ENCODE data around the gene PDLIM1. TPM values are rescaled to one million over a fixed set of nuclear protein-coding genes. Genes with fewer than 3 reads are reported as not detected.
"Not testable (repeated sequence)": the region's sequence is repeated elsewhere in the genome, so short reads cannot be mapped to it uniquely, and the experiment has no call there.

The PDLIM1 gene
- total RNA-seq, 1 donor from 2014 or later = 28.7 TPM

DNA sequence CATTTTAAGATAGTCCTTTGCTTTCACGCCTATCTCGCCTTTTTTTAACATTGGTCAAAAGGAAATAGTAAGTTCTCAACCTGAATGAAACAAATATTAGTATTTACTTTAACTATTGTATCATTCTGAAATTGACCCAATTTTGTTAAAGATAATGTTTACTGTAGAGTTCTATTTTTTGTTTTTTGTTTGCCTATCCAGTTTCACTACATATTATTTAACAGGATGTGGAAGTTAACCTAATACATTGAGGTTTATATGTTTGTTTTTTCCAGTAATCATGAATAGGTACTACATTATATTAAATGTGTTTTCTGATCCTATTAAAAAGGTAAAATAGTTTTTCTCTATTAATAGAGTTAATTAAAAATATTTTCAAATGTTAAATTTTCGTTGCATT, 70.3 kb downstream of the PDLIM1 start:
- intact Hi-C loops (cut with micrococcal nuclease) = no loop called here

DNA sequence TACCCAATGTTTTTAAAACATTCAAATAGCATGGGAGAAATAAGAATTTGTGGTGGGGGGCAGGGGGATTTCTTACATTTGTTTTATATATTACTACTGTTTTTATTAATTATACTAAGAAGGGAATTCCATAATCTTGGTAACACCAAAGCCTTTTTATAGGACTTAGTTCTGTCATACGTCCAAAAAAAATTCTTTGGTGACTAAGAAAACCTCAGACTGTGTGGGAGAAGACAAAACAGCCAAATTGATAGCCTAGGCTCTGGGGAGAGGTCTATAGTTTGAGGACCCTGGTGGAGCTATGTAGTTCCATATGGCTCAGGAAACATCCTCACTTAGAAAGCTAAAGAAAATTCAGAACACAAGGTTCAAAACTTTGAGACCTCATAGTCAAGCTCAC, 73.3 kb downstream of the PDLIM1 start:
- intact Hi-C loops (cut with micrococcal nuclease) = no loop called here

DNA sequence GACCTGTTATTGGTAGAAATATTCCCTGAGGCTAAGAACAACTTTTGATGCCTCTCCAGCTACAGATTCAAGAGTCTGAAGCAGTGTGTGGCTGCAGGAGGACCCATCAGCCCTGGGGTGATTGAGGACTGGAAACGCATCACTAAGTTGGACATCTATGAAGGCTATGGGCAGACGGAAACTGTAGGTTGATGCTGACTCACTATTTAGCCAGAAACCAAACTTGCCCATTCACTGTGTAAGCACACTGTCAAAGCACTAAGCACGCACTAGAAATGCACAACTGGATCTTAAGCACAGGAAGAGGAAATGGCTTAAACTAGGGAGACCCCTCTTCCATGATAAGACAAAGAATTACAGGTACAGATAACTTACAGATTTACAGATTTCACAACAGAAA, 76.0 kb downstream of the PDLIM1 start:
- intact Hi-C loops (cut with micrococcal nuclease) = no loop called here

DNA sequence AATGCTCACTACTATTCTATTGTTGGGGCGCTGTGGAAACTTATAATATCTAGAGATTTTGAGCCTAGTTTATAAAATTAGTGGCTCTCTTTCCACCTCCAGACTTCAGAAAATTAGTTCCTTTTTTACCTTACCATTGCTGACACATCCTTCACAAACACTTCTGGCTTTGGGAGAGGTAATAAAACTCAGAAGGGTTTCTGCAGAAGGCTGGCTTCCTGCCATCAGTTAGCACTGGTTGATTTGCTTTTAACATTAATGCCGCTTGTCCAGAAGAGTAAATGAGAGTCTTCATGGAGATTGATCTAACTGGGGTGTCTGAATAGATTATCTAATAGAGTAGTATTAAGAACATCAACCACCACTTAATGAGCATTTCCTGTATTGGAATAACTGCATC, 76.4 kb downstream of the PDLIM1 start:
- intact Hi-C loops (cut with micrococcal nuclease) = no loop called here

DNA sequence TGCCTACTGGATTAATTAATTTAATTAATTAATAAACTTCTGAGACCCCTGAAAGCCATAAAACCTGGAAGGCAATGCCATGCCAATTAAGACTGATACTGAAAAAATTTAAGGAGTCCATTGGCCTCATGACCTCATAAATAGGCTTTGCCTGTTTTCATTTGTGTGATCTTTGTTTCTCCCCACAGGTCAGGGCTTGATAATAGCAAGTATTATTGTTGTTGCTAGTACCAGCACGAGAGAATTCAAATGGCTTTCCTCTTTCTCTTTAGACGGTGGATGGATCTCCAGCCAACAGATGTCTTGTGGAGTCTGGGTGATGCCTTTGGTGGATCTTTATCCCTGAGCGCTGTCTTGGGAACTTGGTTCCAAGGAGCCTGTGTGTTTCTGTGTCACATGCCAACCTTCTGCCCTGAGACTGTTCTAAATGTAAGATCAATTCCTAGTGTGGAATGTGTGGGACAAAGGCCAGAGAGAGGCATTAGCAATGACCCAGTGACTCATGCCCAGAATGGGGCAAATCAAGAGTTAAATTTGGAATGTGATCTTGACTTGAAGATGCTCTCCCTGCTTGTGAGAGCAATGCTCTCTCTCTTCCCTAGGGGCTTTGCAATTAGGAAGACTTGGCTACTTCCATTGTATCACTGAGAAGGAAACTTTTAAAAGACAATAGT, 79.1 kb downstream of the PDLIM1 start:
- intact Hi-C loops (cut with micrococcal nuclease) = no loop called here

DNA sequence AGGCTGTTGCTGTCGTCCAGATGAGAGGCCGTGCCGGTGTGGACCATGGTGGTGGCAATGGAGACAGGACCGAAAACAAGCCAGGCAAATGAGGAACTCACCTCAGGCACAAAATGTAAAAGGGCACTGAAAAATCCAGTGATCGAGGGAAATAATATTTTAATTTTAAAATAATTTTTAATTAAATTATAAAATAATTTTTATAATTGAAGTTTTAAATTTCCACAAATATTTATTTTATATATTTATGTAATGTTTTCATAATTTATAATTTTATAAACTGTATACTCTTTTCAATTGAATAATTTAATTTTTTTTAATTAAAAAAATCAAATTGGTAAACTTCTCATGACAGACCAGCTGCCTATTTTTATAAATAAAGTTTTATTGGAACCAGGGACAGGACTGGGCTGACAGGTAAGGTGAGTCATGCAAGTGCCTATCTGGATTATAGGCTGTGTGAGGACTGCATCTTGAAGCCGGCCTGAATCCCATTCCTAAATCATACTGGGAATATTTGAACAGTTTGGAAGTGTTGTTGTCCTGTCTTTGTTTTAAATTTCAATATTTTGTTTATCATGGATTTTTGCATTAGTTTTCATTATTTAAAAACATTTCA, 81.2 kb downstream of the PDLIM1 start:
- intact Hi-C loops (cut with micrococcal nuclease) = no loop called here

DNA sequence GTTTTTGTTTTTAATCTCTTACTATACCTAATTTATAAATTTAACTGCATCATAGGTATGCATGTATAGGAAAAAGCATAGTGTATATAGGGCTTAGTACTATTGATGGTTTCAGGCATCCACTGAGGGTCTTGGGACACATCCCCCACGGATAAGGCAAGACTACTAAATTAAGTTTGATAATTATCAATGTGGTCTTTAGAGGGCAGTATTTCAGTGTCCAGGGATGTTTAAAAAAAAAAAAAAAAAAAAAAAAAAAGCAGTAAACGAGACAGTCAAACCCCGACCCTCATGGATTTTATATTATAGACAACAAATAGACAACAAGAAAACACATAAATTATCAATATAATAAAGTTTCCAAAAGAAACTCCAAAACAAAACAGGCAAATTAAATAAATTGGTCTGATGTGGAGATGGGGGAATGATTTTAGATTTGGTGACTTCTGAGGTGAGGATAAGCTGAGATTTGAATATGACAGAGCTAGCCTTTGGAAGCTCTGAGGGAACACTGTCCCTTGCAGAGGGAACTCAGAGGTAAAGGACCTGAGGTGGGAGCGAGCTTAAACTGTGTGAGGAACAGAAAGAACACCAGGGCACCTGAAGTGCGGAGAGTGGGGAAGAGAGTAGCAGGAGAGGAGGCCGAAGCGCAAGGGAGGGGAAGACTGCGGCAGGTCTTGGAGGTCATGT, 82.0 kb downstream of the PDLIM1 start:
- intact Hi-C loops (cut with micrococcal nuclease) = no loop called here

DNA sequence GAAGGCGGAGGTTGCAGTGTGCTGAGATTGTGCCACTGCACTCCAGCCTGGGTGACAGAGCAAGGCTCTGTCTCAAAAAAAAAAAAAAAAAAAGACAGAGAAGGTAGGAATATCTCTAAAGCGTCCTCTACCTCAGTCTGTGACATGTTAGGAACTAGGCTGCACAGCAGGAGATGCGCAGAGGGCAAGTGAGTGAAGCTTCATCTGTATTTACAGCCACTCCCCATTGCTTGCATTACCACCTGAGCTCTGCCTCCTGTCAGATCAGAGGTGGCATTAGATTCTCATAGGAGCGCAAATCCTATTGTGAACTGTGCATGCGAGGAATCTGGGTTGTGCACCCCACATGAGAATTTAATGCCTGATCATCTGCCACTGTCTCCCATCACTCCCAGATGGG, 87.9 kb downstream of the PDLIM1 start:
- intact Hi-C loops (cut with micrococcal nuclease) = not testable (repeated sequence)

DNA sequence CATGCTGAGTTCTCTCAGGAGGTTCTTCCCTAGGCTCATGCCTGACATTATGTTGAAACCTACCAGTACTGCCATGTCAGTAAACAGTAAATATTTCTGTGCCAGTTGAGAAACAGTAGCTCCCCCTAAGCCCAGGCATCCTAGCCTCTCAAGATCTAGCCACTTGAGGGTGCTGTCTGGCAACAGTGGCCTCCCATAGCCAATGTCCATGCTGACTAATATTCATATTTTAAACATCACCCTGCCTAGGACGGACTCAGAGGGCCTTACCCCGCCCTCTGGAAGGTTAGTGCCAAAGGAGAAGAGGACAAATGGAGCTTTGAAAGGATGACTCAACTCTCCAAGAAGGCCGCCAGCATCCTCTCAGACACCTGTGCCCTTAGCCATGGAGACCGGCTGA, 89.1 kb downstream of the PDLIM1 start:
- intact Hi-C loops (cut with micrococcal nuclease) = no loop called here

DNA sequence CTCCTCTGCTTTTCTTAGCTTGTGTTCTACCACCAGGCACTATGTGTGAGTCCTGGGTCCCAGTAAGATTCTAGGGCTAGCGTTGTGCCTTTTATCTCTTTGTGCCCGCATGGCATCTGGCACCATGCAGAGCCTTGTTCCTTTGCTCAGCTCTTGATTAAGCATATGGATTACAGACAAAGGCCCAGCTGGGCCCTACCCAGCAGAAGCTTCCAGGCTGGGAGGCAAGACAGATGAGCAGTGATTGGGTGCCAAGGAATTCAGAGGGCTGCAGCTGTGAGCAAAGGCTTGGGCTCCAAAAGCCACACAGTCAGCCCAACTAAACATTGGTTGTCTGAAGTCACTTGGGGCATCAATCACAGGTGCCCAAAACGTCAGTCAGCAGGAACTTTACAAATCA, 94.8 kb downstream of the PDLIM1 start:
- intact Hi-C loops (cut with micrococcal nuclease) = no loop called here

DNA sequence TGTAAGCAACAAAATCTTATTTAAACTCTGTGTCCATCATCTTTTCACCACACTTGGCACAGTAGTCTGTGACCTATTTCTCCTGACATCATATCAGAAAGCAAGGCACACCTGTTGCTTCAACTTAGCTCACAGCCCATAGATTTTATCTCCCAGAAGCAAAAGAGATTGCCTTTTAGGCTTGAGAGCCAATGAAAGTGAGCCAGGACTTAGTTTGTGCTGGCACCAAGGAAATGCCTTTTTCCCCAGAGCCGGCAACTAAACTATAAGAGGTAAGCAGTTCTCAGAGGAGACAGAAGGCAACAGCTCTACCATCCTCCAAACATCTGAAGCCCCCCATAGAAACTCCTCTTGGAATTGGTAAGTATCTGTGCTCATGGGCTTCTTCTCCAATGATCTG, 96.9 kb downstream of the PDLIM1 start, which contains the start of gene ACSM6:
TSS of gene ACSM6 (plus strand) at position 295 of the 400 bp plus-strand sequence. CDS start 248 bp downstream, outside the sequence.
- intact Hi-C loops (cut with micrococcal nuclease) = no loop called here

DNA sequence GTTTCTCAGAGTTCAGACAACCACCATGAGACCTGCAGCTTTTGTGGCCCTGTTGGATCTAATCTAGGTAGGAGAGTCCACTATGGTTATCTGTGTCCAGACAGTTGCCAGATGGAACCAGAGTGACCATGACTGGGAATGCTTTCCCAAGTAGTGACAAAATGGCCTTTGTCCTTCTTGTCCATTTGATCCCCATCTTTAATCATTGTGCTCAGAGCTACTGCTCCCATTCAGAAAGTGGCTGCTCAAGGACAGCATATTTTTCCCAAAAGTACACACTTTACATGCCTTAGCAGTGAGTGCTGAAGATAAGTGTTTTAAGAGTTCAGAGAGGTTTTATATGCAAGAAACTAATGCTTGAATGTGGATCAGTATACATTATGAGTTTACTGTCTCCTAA, 102.2 kb downstream of the PDLIM1 start:
- intact Hi-C loops (cut with micrococcal nuclease) = no loop called here

DNA sequence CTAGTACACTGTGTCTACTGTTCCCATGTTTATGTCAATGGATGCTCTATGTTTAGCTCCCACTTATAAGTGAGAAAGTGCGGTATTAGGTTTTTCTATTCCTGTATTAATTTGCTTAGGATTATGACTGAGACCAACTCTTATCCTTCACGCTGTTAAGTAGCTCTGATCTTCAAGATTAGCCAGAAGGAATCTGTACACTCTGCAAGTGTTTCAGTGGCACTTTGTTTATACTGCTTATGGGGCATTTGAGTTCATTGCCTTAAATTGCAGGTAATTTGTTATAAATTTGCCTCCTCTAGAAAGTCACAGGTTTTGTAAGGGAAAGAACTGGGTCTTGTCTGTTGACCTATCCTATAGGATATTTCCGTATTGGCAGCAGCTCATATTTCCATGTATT, 103.2 kb downstream of the PDLIM1 start:
- intact Hi-C loops (cut with micrococcal nuclease) = no loop called here

Other genes with a start within 250 kb of the PDLIM1 start
- 0.22 TPM in 1 of 2 replicates, not detected in the other for gene CYP2C8, start 221.5 kb downstream of the PDLIM1 start, total RNA-seq
- gene ACSM6, start 96.8 kb downstream of the PDLIM1 start, total RNA-seq = not detected in 2 replicates

Measured in T-helper 1 cell treated with Interleukin-12 subunit alpha and Interleukin-12 subunit beta and Interleukin-4 antibody, amounts not matched to agents 30 ng/mL and 1 ng/mL, for 36 hours (primary cell).